GM18508 (cell line): ENCODE data around the gene RUFY3.
"Not testable (repeated sequence)": the region's sequence is repeated elsewhere in the genome, so short reads cannot be mapped to it uniquely, and the experiment has no call there.

Experiments
- ATAC-seq: cut with Tn5 transposase; IDR thresholded peaks from one replicate; pipeline ENCODE4 v1.9.1; 2021; ENCODE audit warnings: moderate number of reproducible peaks; ENCODE audit not compliant: insufficient read depth, unreplicated experiment

RUFY3 gene, protein sequence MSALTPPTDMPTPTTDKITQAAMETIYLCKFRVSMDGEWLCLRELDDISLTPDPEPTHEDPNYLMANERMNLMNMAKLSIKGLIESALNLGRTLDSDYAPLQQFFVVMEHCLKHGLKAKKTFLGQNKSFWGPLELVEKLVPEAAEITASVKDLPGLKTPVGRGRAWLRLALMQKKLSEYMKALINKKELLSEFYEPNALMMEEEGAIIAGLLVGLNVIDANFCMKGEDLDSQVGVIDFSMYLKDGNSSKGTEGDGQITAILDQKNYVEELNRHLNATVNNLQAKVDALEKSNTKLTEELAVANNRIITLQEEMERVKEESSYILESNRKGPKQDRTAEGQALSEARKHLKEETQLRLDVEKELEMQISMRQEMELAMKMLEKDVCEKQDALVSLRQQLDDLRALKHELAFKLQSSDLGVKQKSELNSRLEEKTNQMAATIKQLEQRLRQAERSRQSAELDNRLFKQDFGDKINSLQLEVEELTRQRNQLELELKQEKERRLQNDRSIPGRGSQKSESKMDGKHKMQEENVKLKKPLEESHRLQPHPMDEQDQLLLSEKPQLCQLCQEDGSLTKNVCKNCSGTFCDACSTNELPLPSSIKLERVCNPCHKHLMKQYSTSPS

DNA sequence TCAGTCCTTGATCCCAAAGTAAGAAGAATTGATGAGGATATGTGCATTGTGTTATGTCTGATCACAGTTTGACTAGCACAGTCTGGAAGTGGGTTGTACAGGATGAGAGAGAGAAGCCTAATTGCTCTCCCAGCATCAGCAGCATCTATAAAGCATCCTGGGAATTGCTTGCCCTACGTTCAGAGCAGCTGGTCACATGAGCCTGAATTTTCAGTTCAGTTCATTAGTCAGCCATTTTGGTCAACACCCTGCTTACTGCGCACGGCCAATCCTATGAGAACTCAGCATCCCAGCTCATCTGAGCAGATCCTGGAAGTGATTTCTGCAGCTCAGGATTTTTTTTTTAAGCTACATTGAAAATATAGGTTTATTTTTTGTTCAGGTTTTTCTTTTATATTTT lies at the start of gene RUFY3:
TSS of gene RUFY3 (plus strand) at position 218 of the 400 bp plus-strand sequence. CDS start 610 bp downstream, outside the sequence.
- ATAC-seq, result no peak

DNA sequence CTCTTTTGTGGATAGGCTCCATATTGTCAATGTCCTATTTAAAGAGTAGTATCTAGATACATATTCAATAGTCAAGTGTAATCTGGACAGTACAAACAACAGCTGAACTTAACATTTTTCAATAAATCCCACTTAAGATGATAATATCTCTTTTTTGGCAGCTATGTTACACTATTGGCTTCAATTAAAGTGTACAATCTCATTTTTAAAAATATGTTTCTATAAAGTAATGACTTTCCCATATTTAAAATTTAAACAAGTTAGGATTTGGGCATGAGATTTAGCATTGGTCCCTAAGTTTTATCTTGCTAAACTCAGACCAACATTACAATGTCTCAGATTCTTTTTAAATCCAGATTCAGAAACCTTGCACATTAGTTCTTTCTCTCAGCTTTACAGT lies 47.6 kb upstream of the RUFY3 start:
- no peak for ATAC-seq

DNA sequence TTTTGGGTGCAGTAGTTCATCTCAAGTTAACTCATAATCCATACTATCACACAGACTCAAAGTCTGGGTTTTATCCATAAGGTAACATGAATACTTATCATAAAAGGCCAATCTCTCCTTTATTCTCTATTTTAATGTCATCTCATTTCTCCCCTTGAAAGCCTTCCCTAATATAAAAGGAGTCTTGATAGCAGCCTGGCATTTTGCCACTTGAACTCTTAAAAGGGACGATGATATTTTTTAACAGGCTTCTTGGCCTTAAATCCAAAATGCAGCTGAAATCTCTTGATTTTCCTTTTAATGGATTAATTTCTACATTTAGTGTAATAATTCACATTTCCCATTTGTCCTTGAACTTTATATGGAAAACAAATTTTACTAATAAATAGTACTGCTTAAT lies 47.0 kb upstream of the RUFY3 start:
- ATAC-seq, result no peak

DNA sequence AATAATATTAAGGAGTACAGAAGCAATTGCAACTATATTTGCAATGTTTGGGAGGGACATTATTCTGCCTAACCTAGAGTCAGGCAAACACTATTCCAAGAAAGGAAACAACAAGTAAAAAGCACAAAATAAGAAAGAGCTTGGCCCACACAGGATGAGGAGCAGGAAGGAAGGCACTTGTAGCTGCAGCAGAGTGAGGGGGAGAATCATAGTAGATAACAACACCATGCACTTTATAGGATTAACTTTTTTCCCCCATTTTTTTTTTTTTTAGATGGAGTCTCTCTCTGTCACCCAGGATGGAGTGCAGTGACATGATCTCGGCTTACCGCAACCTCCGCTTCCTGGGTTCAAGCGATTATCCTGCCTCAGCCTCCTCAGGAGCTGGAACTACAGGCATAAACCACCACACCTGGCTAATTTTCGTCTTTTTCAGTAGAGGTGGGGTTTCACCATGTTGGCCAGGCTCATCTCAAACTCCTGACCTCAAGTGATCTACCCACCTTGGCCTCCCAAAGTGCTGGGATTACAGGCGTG lies 45.1 kb upstream of the RUFY3 start:
- ATAC-seq, result no peak

DNA sequence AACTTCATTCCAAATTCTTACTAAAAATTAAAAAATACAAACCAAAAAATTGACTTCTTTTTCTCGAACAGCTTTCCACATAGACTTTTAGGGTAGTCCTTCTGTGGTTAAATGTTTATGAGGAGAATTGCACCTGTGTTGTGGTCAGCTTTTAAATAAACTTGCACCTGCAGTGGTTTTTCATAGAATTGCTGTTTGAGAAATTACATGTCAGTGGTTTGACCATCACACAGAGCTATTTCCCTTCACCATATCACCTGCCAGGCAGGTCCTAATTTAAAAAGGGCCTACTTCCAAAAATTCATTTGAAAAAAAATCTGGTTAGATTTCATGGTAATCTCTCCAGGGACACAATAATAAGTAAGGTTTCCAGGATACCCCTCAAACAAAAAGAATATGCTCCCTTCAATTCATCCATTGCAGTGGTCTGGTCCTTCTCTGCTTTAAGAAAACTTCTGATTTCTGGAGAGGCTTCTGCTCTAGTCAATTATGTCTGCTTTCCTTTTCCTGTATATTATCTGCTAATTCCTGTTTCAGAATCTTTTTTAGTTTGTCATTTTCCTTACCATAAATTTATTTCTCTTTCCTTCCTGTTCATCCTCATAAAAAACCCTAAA lies 43.3 kb upstream of the RUFY3 start:
- ATAC-seq, result peak; percentile 62

DNA sequence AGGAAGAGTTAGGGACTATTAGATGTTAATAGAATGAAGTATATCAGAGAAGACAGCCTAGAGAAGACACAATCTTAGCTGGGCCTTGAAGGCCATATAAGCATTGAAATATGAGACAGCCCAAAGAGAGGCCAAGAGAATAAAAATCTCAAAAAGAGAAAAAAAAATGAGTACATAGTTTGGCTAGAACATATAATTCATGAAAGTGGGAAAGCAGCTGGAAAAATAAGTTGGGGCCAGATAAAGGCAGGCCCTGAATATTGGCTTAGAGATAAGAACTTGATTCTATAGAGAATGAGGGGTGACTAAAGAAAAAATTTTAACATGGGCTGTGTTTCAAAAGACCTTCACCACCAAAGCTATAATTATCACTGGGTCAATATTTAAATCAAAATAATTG lies 40.8 kb upstream of the RUFY3 start:
- no peak for ATAC-seq

DNA sequence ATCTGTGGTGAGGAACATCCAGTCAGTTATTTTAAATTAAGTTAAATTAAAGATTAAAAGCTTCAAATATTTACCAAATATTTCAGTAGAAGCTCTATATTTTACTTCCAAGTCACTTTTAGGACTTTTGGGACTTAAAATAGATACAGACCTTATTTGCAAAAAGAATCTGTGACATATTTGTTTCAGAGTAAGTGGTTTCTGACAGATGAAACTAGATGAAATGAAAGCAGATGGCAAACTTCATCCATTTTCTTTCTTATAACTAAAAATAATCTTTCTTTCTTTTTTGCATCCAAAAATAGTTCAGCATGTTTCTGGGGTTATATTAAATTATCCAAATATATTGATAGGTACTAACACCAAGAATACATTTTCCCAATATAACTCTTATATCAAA lies 40.1 kb upstream of the RUFY3 start:
- ATAC-seq, result no peak

DNA sequence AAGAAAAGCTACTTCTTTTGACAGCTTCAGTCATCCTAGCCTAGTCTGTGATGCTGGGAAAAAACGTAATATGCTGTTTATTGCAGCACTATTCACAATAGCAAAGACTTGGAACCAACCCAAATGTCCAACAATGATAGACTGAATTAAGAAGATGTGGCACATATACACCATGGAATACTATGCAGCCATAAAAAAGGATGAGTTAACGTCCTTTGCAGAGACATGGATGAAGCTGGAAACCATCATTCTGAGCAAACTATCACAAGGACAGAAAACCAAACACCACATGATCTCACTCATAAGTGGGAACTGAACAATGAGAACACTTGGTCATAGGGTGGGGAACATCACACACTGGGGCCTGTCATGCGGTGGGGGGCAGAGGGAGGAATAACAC lies 39.6 kb upstream of the RUFY3 start:
- not testable (repeated sequence) for ATAC-seq

DNA sequence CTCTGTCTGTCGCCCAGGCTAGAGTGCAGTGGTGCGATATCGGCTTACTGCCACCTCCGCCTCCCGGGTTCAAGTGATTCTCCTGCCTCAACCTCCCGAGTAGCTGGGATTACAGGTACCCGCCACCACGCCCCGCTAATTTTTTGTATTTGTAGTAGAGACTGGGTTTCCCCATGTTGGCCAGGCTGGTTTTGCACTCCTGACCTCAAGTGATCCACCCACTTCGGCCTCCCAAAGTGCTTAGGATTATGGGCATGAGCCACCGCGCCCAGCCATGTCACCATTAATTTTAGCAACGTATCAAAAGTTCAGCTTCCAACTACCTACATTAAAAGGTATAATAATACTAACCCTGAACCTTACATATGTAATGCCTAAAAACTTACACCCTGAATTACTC lies 34.4 kb upstream of the RUFY3 start:
- peak; percentile 1 for ATAC-seq

DNA sequence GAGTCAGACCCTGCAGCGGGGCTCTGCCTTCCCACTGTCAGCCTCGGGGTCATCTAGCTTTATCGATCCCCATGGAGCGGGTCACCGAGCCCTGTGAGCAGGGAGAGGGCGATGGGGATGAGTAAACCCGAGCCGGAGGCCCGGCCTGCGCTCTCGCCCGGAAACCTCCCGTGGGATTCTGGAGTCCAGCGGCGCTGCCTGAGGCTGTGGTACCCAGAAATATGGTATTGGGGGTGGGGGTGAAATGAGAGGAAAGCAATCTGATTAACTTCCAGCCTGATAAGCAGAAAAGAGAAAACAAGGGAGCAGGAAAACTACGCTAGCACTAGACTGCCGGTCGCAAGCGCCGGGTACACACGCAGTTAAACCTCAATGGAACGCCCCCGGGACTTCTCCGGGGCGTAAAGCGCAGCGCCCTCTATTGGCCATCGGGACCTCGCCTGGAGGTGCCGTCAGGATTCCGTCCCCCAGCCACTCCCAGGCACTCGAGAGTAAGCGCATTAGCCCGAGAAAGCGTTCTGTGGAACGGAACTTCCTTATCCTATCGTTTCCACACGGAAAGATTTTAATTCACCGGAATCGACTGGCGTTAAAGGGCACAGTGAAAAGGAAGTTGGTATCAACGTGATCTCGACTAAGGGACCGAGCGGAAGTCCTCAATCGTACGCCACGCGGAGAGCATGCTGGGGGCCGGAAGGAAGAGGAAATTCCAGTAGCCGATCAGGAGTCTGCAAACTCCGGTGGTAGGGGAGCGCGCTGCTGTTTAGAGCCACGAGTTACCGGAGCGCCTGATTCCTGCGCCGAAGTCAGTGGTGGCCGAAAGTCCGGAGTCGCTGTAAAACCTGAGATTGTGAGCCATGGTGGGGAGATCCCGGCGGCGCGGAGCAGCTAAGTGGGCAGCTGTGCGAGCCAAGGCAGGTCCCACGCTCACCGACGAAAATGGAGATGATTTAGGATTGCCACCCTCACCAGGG lies 33.7 kb upstream of the RUFY3 start, which contains the start of gene UTP3:
TSS of gene UTP3 (plus strand) at position 712 of the 974 bp plus-strand sequence. CDS start at position 858, 146 bp downstream.
- peak; percentile 85 for ATAC-seq

DNA sequence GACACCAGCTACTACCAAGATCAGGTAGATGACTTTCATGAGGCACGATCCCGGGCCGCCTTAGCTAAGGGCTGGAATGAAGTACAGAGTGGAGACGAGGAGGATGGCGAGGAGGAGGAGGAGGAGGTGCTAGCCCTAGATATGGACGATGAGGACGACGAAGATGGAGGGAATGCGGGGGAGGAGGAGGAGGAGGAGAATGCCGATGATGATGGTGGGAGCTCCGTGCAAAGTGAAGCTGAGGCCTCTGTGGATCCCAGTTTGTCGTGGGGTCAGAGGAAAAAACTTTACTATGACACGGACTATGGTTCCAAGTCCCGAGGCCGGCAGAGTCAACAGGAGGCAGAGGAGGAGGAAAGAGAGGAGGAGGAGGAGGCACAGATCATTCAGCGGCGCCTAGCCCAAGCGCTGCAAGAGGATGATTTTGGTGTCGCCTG lies 33.0 kb upstream of the RUFY3 start:
- ATAC-seq, result no peak

DNA sequence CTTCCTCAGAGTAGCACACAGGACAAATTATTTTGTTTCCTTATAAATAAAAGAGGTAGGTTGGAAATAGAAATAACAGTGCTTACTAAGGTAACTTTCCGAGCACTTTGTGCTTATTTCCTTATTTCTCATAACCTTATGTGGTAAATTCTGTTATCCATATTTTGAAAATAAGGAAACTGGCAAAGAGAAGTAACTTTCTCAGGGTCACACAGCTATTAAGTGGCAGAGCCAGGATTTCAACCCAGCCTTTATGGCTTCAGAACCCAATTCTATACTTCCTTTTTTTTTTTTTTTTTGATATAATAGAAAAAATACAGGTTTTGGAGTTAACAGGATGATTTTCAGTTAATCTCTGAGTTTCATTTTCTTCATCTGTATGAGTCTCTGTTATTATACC lies 30.1 kb upstream of the RUFY3 start:
- ATAC-seq, result no peak

DNA sequence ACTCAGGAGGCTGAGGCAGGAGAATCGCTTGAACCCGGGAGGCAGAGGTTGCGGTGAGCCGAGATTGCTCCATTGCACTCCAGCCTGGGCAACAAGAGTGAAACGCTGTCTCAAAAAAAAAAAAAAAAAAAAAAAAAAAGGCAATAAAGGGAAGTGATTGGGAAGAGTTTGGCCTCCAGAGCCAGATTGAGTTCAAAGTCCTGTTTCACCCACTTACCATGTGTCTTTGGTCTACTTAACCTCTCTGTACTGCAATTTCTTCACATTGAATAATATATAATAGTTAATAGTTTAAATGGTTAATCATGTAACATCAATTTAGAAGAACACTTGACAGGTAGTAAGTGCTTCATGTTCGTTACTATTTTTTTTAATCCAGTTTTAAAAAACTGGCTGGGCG lies 27.1 kb upstream of the RUFY3 start:
- not testable (repeated sequence) for ATAC-seq

DNA sequence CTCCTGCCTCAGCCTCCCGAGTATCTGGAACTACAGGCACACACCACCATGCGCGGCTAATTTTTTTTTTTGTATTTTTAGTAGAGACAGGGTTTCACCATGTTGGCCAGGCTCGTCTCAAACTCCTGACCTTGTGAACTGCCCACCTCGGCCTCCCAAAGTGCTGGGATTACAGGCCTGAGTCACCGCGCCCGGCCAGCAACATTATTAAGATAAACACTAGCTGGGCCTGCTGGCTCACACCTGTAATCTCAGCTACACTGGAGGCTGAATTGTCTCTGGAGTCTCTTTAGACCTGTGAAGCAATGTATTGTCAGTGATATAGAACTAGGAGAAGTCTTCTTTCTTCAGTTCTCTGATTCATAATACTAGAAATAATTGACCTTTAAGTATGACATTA lies 23.3 kb upstream of the RUFY3 start:
- ATAC-seq, result not testable (repeated sequence)

DNA sequence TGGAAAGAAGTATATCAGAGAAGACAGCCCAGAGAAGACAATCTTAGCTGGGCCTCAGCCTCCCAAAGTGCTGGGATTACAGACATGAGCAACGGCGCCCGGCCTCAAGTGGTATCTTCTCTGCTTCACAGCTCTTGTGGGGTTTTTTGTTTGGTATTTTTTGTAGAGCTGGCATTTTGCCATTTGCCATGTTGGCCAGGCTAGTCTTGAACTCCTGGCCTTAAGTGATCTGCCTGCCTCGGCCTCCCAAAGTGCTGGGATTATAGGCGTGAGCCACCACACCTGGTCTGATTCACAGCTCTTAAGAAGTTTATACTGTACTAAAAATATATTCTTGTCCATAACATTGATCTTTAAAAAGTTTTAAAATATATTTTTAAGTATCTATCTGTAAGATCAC lies 21.1 kb upstream of the RUFY3 start:
- ATAC-seq, result no peak

DNA sequence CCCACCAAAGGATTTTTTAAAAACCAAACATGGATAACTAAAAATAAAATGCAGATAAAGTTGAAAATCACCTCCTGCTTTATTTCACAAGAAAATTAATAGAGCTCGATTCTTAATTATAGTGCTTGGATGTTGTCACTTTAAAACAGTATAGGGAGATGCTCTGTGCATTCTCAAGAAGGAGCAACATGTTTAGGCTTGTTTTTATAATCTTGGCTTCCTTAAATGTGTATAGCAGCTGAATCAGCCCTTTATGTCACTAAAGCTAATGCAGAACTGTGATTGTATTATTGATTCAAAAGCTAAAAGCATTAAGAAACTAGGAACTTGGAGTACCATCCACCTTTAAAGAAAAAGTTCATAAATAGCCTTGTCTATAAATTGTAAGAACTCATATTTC lies 20.5 kb upstream of the RUFY3 start:
- no peak for ATAC-seq

DNA sequence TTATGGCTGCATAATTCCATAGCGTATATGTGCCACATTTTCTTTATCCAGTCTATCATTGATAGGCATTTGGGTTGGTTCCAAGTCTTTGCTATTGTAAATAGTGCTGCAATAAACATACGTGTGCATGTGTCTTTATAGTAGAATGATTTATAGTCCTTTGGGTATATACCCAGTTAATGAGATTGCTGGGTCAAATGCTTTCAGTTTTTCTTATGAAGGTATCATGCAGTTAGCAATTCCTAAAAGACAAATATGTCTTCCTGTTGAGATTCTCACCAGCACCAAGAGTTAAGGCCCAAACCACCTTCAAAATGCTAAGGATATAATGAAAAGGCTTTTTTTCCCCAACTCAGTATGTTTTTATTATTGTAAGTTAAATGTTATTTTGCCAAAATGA lies 19.2 kb upstream of the RUFY3 start:
- not testable (repeated sequence) for ATAC-seq

DNA sequence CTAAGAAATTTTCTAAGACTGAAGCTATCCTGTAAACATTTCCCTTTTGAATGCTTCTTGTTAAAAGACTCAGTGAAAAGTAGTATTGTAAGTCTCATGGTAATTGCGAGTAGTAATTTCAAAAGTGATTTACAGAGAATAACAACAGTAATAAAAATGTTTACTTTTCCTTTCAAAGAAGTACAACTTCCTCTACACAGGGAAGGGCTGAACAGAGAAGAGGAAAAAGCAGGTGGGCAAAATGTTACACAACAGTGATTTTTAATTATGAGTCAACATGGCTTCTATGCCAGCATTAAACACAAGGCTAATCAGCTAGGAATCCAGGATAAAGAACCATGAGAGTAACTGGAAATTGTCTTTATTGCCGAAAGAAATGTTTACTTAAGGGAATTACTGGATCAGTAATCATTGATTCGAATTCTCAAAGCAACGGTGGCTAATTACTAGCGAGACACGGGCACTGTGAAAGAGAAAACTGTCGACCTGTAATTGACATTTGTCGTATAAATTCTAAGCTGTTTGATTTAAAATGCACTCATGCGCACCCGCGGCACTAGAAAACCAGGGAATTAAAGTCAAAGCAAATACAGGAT lies 18.0 kb upstream of the RUFY3 start:
- no peak for ATAC-seq

DNA sequence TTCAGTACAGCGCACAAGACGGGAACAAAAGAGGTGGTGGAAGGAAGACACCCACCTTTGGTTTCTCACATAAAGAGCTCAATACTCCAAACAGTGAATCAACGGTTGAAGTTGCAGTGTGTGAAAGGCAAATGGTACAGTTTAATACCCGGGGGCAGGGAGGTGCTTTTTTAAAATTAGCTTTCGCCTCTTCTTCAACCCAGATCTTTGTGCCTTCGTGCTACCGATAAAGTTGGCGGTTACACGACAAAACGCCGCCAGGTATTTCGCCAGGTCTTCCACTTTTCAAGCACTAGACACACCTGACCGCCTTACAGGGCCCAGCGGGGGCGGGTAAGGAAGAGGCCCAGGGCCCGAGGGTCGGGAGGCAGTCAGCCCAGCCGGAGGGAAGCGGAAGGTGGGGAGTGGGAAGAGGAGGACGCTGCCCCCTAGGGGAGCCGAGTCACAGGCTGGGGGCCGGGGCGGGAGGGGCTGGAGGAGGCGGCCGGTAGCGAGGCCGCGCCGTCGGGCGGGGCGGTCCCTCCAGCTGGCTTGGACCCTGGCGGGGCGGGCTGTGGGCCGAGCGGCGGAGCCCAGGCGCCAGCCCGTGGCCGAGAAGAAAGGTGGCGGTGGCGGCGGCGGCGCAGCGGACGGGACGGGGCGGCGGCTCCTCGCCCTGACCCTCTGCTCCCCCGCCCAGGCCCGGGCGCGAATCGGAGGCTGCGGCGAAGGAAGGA lies 17.4 kb upstream of the RUFY3 start:
- ATAC-seq, result peak; percentile 31
